Skeletal muscle satellite cell (primary cell): ENCODE results near the gene PLAAT1.

Experiments used
- H3K27me3 ChIP-seq: 2 replicates; pipeline ENCODE4 v1.7.0; 2013; ENCODE audit warnings: low read length; ENCODE audit not compliant: control insufficient read depth, insufficient read depth
- H3K36me3 ChIP-seq: 2 replicates; pipeline ENCODE4 v1.7.0; 2013; ENCODE audit warnings: mild to moderate bottlenecking, control low read depth, low read length; ENCODE audit not compliant: insufficient read depth
- H3K4me1 ChIP-seq: 2 replicates; pipeline ENCODE4 v1.7.0; 2013; ENCODE audit warnings: low read length; ENCODE audit not compliant: control insufficient read depth, insufficient read depth
- H3K4me2 ChIP-seq: 2 replicates; pipeline ENCODE4 v1.7.0; 2013; ENCODE audit warnings: mild to moderate bottlenecking, low read length
- H3K4me3 ChIP-seq: 2 replicates; pipeline ENCODE4 v1.7.0; 2013; ENCODE audit warnings: low read length
- H3K9ac ChIP-seq: 2 replicates; pipeline ENCODE4 v1.7.0; 2013; ENCODE audit warnings: mild to moderate bottlenecking, low read depth, low read length, moderate library complexity
- H3K9me3 ChIP-seq: replicated peaks from 2 replicates; pipeline ENCODE4 v1.7.0; 2013; ENCODE audit warnings: mild to moderate bottlenecking, control low read depth, low read length

The PLAAT1 gene

DNA sequence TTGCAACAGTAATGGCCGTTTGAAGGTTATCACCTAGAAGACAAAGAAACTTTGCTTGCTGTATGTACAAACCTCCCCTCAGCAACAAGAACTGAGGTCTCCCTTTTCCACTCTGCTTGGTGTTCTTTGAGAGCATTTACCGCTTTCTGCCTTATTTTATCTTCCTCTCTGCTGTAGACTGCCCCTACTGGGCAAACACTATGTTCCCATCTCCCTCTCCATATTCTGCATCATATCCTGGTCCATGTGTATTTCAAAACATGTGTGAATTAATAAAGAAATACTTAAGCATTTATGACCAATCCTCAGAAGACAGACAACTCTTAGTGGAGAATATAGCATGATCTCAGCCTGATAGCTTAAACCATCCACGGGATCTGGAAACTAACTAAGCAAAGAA lies 73.1 kb downstream of the PLAAT1 start:
- Histone ChIP-seq H3K27me3 (no peaks in the 10 kb centered on the region), H3K4me3 (no peak overlapping the region), H3K9ac (no peak overlapping the region), H3K36me3 (no peaks in the 10 kb centered on the region), H3K4me2 (no peak overlapping the region), H3K9me3 (no peaks in the 10 kb centered on the region), H3K4me1 (no peaks in the 10 kb centered on the region)

DNA sequence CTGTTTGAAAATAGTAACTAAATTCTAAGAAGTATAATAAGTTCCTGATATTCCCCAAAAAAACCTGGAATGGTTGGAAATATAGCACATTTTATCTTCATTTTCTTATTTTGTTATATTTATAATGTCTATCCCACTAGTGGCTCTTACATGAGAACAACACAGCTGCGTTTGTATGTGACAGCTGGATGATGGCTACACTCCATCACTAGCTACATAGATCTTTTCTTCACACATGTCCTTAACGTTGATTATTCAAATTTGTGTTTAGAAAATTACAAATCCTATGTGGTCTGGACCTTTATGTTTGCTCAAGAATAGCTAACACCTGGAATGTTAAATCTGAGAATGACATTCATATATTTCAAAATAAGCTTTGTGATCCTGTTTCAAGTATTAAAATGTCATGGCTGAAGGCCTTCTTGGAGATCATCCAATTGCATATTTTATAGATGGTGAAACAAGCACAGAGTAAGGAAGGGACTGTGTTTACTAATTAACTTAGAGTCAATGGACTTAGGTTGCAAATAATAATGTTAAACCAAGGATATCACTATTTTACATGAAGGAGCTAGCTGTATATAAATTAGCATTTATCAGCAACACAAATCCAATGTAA lies 76.8 kb downstream of the PLAAT1 start:
- no peaks in the 10 kb centered on the region for H3K36me3 ChIP-seq
- H3K4me3 ChIP-seq = no peak overlapping the region
- H3K27me3 ChIP-seq = no peaks in the 10 kb centered on the region
- no peaks in the 10 kb centered on the region for H3K4me1 ChIP-seq
- H3K4me2 ChIP-seq = no peak overlapping the region
- no peaks in the 10 kb centered on the region for H3K9me3 ChIP-seq
- no peak overlapping the region for H3K9ac ChIP-seq
